ENCODE measurements around the gene ARSB. TPM values are rescaled to one million over a fixed set of nuclear protein-coding genes. Genes with fewer than 3 reads are reported as not detected.

Gene ARSB
- total and polyA plus RNA-seq, 9 donors: 3.1 to 10.6 (median 7.6) TPM

- intact Hi-C loops (cut with DNase I): no loop called here
- peaks cover 3% of the 10 kb centered on the region for H3K4me1 ChIP-seq (ENCODE audit: insufficient read depth)
- TF ChIP-seq POLR2A (IDR thresholded peaks at IDR 0.05): no peak
- TF ChIP-seq EP300 (IDR thresholded peaks at IDR 0.05): no peak
- TF ChIP-seq CTCF (IDR thresholded peaks at IDR 0.05): no peak
Measured at GRCh38 chr5:78979909-78980308, 5.2 kb downstream of the ARSB start.

GRCh38 chr5:78979117-78979742 is 5.9 kb downstream of the ARSB start:
- H3K9me3 ChIP-seq: no peaks in the 10 kb centered on the region
- WGBS, 3 donors: 74 to 85% (median 82%) methylated on average over 7 of the region's 7 CpGs
- TF ChIP-seq POLR2A (IDR thresholded peaks at IDR 0.05) (no peak), EP300 (IDR thresholded peaks at IDR 0.05) (no peak), CTCF (IDR thresholded peaks at IDR 0.05) (no peak)
- no peak overlapping the region for H3K4me3 ChIP-seq
- H3K27ac ChIP-seq: no peak overlapping the region
- DNase-seq: no peak
- peaks cover 4% of the 10 kb centered on the region for H3K4me1 ChIP-seq (ENCODE audit: insufficient read depth)
- no peaks in the 10 kb centered on the region for H3K27me3 ChIP-seq
- intact Hi-C loops (cut with DNase I): no loop called here
- H3K36me3 ChIP-seq: no peaks in the 10 kb centered on the region

More at GRCh38 chr5:78979909-78980308, 5.2 kb downstream of the ARSB start:
- Histone ChIP-seq H3K27me3 (no peaks in the 10 kb centered on the region), H3K4me3 (no peak overlapping the region), H3K27ac (no peak overlapping the region), H3K9me3 (no peaks in the 10 kb centered on the region), H3K36me3 (no peaks in the 10 kb centered on the region)
- no peak for DNase-seq

- Histone ChIP-seq H3K9me3 (no peaks in the 10 kb centered on the region), H3K4me3 (no peak overlapping the region), H3K4me1 (ENCODE audit: insufficient read depth) (peaks cover 10% of the 10 kb centered on the region), H3K36me3 (no peaks in the 10 kb centered on the region), H3K27me3 (no peaks in the 10 kb centered on the region), H3K27ac (no peak overlapping the region)
- no peak for TF ChIP-seq EP300 (IDR thresholded peaks at IDR 0.05)
- no peak for TF ChIP-seq POLR2A (IDR thresholded peaks at IDR 0.05)
- TF ChIP-seq CTCF (IDR thresholded peaks at IDR 0.05): no peak
- no peak for DNase-seq
- 92 to 94% (median 93%) methylated on average over 8 of the region's 8 CpGs for WGBS, 3 donors
- intact Hi-C loops (cut with DNase I): no loop called here
Measured at GRCh38 chr5:78975035-78975434, 10.1 kb downstream of the ARSB start.

GRCh38 chr5:78974601-78975000 is 10.5 kb downstream of the ARSB start:
- H3K27ac ChIP-seq: no peak overlapping the region
- intact Hi-C loops (cut with DNase I): no loop called here
- no peaks in the 10 kb centered on the region for H3K36me3 ChIP-seq
- no peak overlapping the region for H3K4me3 ChIP-seq
- no peaks in the 10 kb centered on the region for H3K27me3 ChIP-seq
- H3K4me1 ChIP-seq (ENCODE audit: insufficient read depth): peaks cover 10% of the 10 kb centered on the region
- 65 to 72% (median 70%) methylated on average over 2 of the region's 2 CpGs for WGBS, 3 donors
- H3K9me3 ChIP-seq: no peaks in the 10 kb centered on the region
- no peak for DNase-seq
- TF ChIP-seq EP300 (IDR thresholded peaks at IDR 0.05) (no peak), CTCF (IDR thresholded peaks at IDR 0.05) (no peak), POLR2A (IDR thresholded peaks at IDR 0.05) (no peak)
